Lower leg skin (tissue), 3 donors: ENCODE measurements around the gene CABP5.

Source experiments
- CTCF ChIP-seq, 3 donors: fragments of 450-650 bp; IDR thresholded peaks; one replicate each; pipeline ENCODE4 v1.5.1; 2016; ENCODE audit warnings: antibody characterized with exemption in 3 of 3, mild to moderate bottlenecking in 3 of 3, moderate library complexity in 2 of 3
- POLR2A ChIP-seq, 2 donors: fragments of 450-650 bp; IDR thresholded peaks; one replicate each; pipeline ENCODE4 v1.6.1; 2016 to 2017; ENCODE audit warnings: antibody characterized with exemption in 2 of 2, mild to moderate bottlenecking in 1 of 2, moderate library complexity in 1 of 2

- TF ChIP-seq CTCF (IDR thresholded peaks at IDR 0.05) (no peak), POLR2A (IDR thresholded peaks at IDR 0.05) (no peak)
Observed at GRCh38 chr19:48085904-48086864, 42.3 kb upstream of the CABP5 start.
